Measurements from ENCODE around the gene GAB2. TPM values are rescaled to one million over a fixed set of nuclear protein-coding genes. Genes with fewer than 3 reads are reported as not detected.

The GAB2 gene
- total and polyA plus RNA-seq, 10 of the 15 experiments (the other 5 are each of a cell fraction or from before 2014, with no cell fraction given): 0.69 to 12.6 (median 3.8) TPM

- no peak for TF ChIP-seq ZBTB11 (CRISPR knock-in tag; IDR thresholded peaks at IDR 0.05)
- TF ChIP-seq MTA2 (IDR thresholded peaks at IDR 0.05; ENCODE audit: low read depth): no peak
- TF ChIP-seq MTA3 (IDR thresholded peaks at IDR 0.05; ENCODE audit: borderline replicate concordance, low read length): no peak
- peak; percentile 37; the same call in 1 of the 2 replicates for TF ChIP-seq FOXM1 (IDR thresholded peaks at IDR 0.05; ENCODE audit: low read depth, low read length)
- peak; percentile 70 for TF ChIP-seq CREB1 (IDR thresholded peaks at IDR 0.05; ENCODE audit: low read depth)
- no peak for TF ChIP-seq ASH2L (IDR thresholded peaks at IDR 0.05; ENCODE audit: borderline replicate concordance, low read depth)
- TF ChIP-seq RUNX3 (IDR thresholded peaks at IDR 0.05; ENCODE audit: low read length): peak; percentile 74
- TF ChIP-seq NR2C2 (IDR thresholded peaks at IDR 0.05; ENCODE audit: borderline replicate concordance, control insufficient read depth, insufficient read length, low read depth): no peak
- TF ChIP-seq ATF2 (IDR thresholded peaks at IDR 0.05; ENCODE audit: low read length): peak; percentile 71
- TF ChIP-seq ZNF217 (IDR thresholded peaks at IDR 0.05): no peak
- TF ChIP-seq STAT3 (IDR thresholded peaks at IDR 0.05; ENCODE audit: low read depth, low read length): 0 out of 2 replicates have a peak, but pooled peaks have one; percentile 17
- 0 out of 2 replicates have a peak, but pooled peaks have one; percentile 33 for TF ChIP-seq JUNB (IDR thresholded peaks at IDR 0.05)
- TF ChIP-seq NFIC (IDR thresholded peaks at IDR 0.05; ENCODE audit: low read depth, low read length): peak; percentile 76; the same call in 1 of the 2 replicates
- TF ChIP-seq ETV6 (conservative IDR thresholded peaks at IDR 0.05 in 1 of 2, IDR thresholded peaks at IDR 0.05 in 1 of 2; ENCODE audit: borderline replicate concordance in 1 of 2, low read depth in 1 of 2): peak in 1 of 2 experiments; percentile 12; a peak in 1 of 4 replicates
- TF ChIP-seq EED (IDR thresholded peaks at IDR 0.05; ENCODE audit: low read depth): peak; percentile 63; the same call in 1 of the 2 replicates
Observed at GRCh38 chr11:78354408-78355308, 63.0 kb downstream of the GAB2 start (continued).
